Memory B cell (primary cell): ENCODE results near the gene LCE1B.

Source experiments
- ATAC-seq: fragments of 150-1000 bp; cut with Tn5 transposase; 2 replicates; pipeline ENCODE4 v1.10.0; 2021; ENCODE audit warnings: low read depth, mild to moderate bottlenecking, moderate library complexity
- DNase-seq, 2 donors: peaks; one replicate each; pipeline ENCODE4 v3.0.0; 2022; ENCODE audit warnings: low spot score in 2 of 2
- H3K27ac Mint-ChIP-seq: one replicate; pipeline ENCODE4 v1.8.0; 2022; ENCODE audit warnings: mild to moderate bottlenecking, moderate library complexity, mixed read lengths
- H3K27me3 Mint-ChIP-seq: one replicate; pipeline ENCODE4 v1.8.0; 2022; ENCODE audit warnings: mixed read lengths
- H3K36me3 Mint-ChIP-seq: one replicate; pipeline ENCODE4 v1.8.0; 2022; ENCODE audit warnings: mild to moderate bottlenecking, mixed read lengths
- H3K4me1 Mint-ChIP-seq: one replicate; pipeline ENCODE4 v1.8.0; 2022; ENCODE audit warnings: mixed read lengths
- H3K4me3 Mint-ChIP-seq: one replicate; pipeline ENCODE4 v1.8.0; 2022; ENCODE audit warnings: mild to moderate bottlenecking, moderate library complexity, mixed read lengths
- H3K9me3 Mint-ChIP-seq: one replicate; pipeline ENCODE4 v1.8.0; 2022; ENCODE audit warnings: mixed read lengths

LCE1B gene, protein sequence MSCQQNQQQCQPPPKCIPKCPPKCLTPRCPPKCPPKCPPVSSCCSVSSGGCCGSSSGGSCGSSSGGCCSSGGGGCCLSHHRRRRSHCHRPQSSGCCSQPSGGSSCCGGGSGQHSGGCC

DNA sequence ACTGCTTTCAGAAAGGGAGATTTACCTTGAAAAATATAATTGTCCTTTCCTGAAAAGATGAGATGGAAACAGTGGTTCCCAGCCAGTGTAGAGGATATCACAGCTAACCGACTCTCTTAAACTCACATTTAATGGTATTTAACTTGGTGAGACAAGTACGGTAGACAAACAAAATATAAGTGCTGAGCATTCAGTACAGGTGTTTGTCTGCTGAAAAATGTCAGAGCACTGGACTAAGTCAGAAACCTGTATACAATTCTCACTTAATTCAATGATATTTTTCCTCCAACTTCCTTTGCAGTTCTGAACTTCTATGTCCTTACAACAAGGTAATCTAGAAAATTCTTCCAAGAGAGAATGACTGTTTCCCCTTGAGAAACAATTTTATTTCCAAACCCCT, at the start of gene LCE1B:
Gene LCE1B (plus strand): TSS at position 301 of the 400 bp plus-strand sequence. CDS start 476 bp downstream, outside the sequence.
- Mint-ChIP-seq H3K9me3 (peaks cover 5% of the 10 kb centered on the region), H3K36me3 (no peaks in the 10 kb centered on the region), H3K27me3 (no peaks in the 10 kb centered on the region), H3K27ac (no peak within 1 kb of the TSS), H3K4me1 (no peaks in the 10 kb centered on the region), H3K4me3 (no peak within 1 kb of the TSS)
- DNase-seq, result no peak
- no peak for ATAC-seq

DNA sequence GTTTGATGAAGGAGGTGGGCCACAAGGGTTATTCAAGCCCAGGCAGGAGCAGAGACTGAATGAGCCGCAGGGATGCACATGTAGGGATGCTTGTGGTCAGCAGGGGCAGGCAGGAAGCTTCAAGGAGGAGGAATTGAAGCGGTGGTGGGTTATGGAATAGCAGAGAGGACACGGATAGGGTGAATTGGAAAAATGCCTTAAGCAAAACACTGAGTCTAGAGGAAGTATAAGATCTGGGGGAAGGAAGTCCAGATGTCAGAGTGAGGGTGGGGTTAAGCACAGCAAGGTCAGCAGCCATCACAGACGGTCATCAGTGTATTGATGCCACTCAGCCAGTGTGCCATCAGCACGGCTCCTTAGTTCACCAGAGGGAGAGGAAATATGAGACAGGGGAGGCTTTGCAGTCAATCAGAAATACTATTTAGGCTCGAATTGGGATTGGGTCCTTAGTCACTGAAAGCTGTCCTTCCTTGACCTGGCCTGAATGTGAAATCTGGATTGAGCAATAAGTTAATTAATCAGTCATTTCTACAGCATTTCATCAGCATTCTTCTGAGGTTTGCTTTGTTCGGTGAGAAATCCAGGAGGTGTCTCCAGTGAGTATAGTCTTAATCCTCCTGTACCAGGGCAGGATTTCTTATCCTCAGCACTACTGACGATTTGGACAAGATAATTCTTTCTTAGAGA, 42.8 kb upstream of the LCE1B start:
- Mint-ChIP-seq H3K27ac (no peak overlapping the region), H3K27me3 (peaks cover 10% of the 10 kb centered on the region), H3K4me1 (no peaks in the 10 kb centered on the region), H3K9me3 (peaks cover 6% of the 10 kb centered on the region), H3K36me3 (peaks cover 1% of the 10 kb centered on the region), H3K4me3 (no peak overlapping the region)
- DNase-seq (no peak), ATAC-seq (no peak)

GRCh38 chr1:152770411-152770810, 41.4 kb upstream of the LCE1B start:
- peaks cover 8% of the 10 kb centered on the region for H3K9me3 Mint-ChIP-seq
- ATAC-seq (no peak), DNase-seq (no peak)
- no peak overlapping the region for H3K27ac Mint-ChIP-seq
- H3K4me1 Mint-ChIP-seq, result no peaks in the 10 kb centered on the region
- no peak overlapping the region for H3K4me3 Mint-ChIP-seq
- H3K36me3 Mint-ChIP-seq, result peaks cover 1% of the 10 kb centered on the region
- H3K27me3 Mint-ChIP-seq, result peaks cover 16% of the 10 kb centered on the region

- Mint-ChIP-seq H3K9me3 (peaks cover 8% of the 10 kb centered on the region), H3K4me3 (no peak within 1 kb of the TSS), H3K27ac (no peak within 1 kb of the TSS), H3K27me3 (peaks cover 23% of the 10 kb centered on the region), H3K4me1 (no peaks in the 10 kb centered on the region), H3K36me3 (peaks cover 1% of the 10 kb centered on the region)
- no peak for ATAC-seq
- DNase-seq, result no peak
Measured at GRCh38 chr1:152774875-152775274, 36.9 kb upstream of the LCE1B start, which contains the start of gene LCE1F. TSS of gene LCE1F (plus strand) at chr1:152775140. CDS start at chr1:152776372, 1,232 bp downstream.

GRCh38 chr1:152776361-152776760, 35.4 kb upstream of the LCE1B start:
- H3K27ac Mint-ChIP-seq, result no peak overlapping the region
- no peak for ATAC-seq
- H3K36me3 Mint-ChIP-seq, result no peaks in the 10 kb centered on the region

GRCh38 chr1:152777510-152778137, 34.1 kb upstream of the LCE1B start:
- ATAC-seq (no peak), DNase-seq (no peak)
- Mint-ChIP-seq H3K9me3 (peaks cover 3% of the 10 kb centered on the region), H3K4me3 (no peak overlapping the region), H3K36me3 (no peaks in the 10 kb centered on the region), H3K27me3 (peaks cover 21% of the 10 kb centered on the region), H3K27ac (no peak overlapping the region), H3K4me1 (no peaks in the 10 kb centered on the region)

More at GRCh38 chr1:152776361-152776760, 35.4 kb upstream of the LCE1B start:
- Mint-ChIP-seq H3K9me3 (peaks cover 7% of the 10 kb centered on the region), H3K27me3 (peaks cover 23% of the 10 kb centered on the region), H3K4me3 (no peak overlapping the region), H3K4me1 (no peaks in the 10 kb centered on the region)
- no peak for DNase-seq

GRCh38 chr1:152783095-152783494, 28.7 kb upstream of the LCE1B start:
- Mint-ChIP-seq H3K27ac (no peak overlapping the region), H3K4me3 (no peak overlapping the region), H3K4me1 (no peaks in the 10 kb centered on the region), H3K27me3 (peaks cover 21% of the 10 kb centered on the region), H3K9me3 (no peaks in the 10 kb centered on the region), H3K36me3 (no peaks in the 10 kb centered on the region)
- DNase-seq (no peak), ATAC-seq (no peak)

DNA sequence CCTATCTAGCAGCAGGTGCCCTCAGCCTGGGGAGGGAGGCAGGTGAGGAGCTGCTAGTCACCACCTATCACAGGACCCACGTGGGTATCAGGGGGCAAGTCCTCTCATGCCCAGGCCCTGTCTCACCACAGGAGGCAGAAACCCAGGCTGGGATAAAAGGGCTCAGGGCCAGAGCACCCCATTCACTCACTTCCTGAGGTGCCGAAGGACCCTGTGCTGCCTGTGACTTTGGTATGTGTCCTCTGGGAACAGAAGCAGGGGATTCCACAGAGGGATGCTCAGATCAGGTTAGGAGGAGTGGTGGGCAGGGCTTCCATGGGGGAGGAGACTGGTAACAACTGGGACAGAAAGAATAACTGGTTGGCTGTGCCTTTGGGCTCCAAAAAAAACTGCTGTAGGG, 25.7 kb upstream of the LCE1B start, which contains the start of gene LCE1E:
Gene LCE1E (plus strand): TSS at position 181 of the 400 bp plus-strand sequence. CDS start 1,043 bp downstream, outside the sequence.
- Mint-ChIP-seq H3K36me3 (no peaks in the 10 kb centered on the region), H3K4me3 (no peak within 1 kb of the TSS), H3K9me3 (no peaks in the 10 kb centered on the region), H3K27me3 (peaks cover 15% of the 10 kb centered on the region), H3K4me1 (no peaks in the 10 kb centered on the region), H3K27ac (no peak within 1 kb of the TSS)
- DNase-seq (no peak), ATAC-seq (no peak)

- DNase-seq (no peak), ATAC-seq (no peak)
- H3K4me1 Mint-ChIP-seq, result no peaks in the 10 kb centered on the region
- no peak overlapping the region for H3K4me3 Mint-ChIP-seq
- no peak overlapping the region for H3K27ac Mint-ChIP-seq
- peaks cover 3% of the 10 kb centered on the region for H3K9me3 Mint-ChIP-seq
- H3K36me3 Mint-ChIP-seq, result no peaks in the 10 kb centered on the region
- peaks cover 2% of the 10 kb centered on the region for H3K27me3 Mint-ChIP-seq
Measured at GRCh38 chr1:152795686-152796085, 16.1 kb upstream of the LCE1B start.

GRCh38 chr1:152796421-152796820, 15.3 kb upstream of the LCE1B start, which contains the start of gene LCE1D:
TSS of gene LCE1D (plus strand) at chr1:152796721. CDS start at chr1:152797795, 1,074 bp downstream.
- Mint-ChIP-seq H3K36me3 (no peaks in the 10 kb centered on the region), H3K4me1 (no peaks in the 10 kb centered on the region), H3K9me3 (peaks cover 3% of the 10 kb centered on the region), H3K27me3 (peaks cover 6% of the 10 kb centered on the region), H3K4me3 (no peak within 1 kb of the TSS), H3K27ac (no peak within 1 kb of the TSS)
- ATAC-seq (no peak), DNase-seq (no peak)

DNA sequence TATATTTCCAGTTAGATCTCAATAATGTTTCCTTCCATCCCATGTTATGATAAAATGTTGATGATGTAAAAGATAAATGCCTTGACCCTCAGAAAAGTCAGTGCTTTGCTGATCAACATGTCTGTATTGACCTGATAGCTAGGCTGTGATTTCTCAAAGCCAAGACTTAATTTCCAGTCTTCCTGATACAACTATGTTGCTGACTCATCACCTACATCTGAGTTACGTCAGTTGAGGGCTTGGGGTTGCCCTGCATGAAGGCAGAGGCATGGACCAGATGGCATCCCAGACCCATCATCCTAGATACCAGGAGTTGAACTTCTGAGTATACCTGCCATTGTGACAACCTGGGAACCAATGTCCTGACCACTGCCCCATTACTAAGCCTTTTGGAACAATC, 10.4 kb upstream of the LCE1B start:
- Mint-ChIP-seq H3K27ac (no peak overlapping the region), H3K27me3 (peaks cover 15% of the 10 kb centered on the region), H3K4me3 (no peak overlapping the region), H3K4me1 (no peaks in the 10 kb centered on the region), H3K9me3 (peaks cover 3% of the 10 kb centered on the region), H3K36me3 (no peaks in the 10 kb centered on the region)
- ATAC-seq, result no peak
- no peak for DNase-seq

- H3K4me3 Mint-ChIP-seq, result no peak within 1 kb of the TSS
- no peak within 1 kb of the TSS for H3K27ac Mint-ChIP-seq
- no peaks in the 10 kb centered on the region for H3K4me1 Mint-ChIP-seq
- H3K27me3 Mint-ChIP-seq, result peaks cover 7% of the 10 kb centered on the region
- H3K9me3 Mint-ChIP-seq, result peaks cover 5% of the 10 kb centered on the region
- ATAC-seq (no peak), DNase-seq (no peak)
- H3K36me3 Mint-ChIP-seq, result no peaks in the 10 kb centered on the region
Measured at GRCh38 chr1:152806576-152806975, 5.2 kb upstream of the LCE1B start, which contains the start of gene LCE1C. TSS of gene LCE1C (minus strand) at chr1:152806651. CDS start at chr1:152805478, 1,173 bp downstream.

- no peaks in the 10 kb centered on the region for H3K36me3 Mint-ChIP-seq
- no peak for DNase-seq
- H3K27ac Mint-ChIP-seq, result no peak overlapping the region
- no peaks in the 10 kb centered on the region for H3K27me3 Mint-ChIP-seq
- H3K4me3 Mint-ChIP-seq, result no peak overlapping the region
- no peak for ATAC-seq
- H3K9me3 Mint-ChIP-seq, result peaks cover 5% of the 10 kb centered on the region
- H3K4me1 Mint-ChIP-seq, result no peaks in the 10 kb centered on the region
Measured at GRCh38 chr1:152811050-152811449, 721 bp upstream of the LCE1B start.

DNA sequence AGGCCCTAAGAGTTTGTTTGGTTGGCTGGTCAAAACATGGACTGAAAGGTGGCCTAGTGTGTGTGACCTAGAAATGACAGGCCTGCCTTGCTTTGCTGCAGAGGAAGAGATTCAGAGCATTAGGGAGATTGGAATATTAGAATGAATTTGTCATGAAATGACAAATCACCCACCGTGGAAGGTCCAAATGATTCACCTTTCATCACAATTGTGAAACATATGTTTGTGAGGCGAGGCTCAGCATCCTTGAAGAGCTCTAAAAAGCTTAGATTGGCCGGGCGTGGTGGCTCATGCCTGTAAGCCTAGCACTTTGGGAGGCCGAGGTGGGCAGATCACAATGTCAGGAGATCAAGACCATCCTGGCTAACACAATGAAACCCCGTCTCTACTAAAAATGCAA, 5.5 kb downstream of the LCE1B start:
- no peaks in the 10 kb centered on the region for H3K36me3 Mint-ChIP-seq
- H3K4me3 Mint-ChIP-seq, result no peak overlapping the region
- H3K27ac Mint-ChIP-seq, result no peak overlapping the region
- H3K9me3 Mint-ChIP-seq, result no peaks in the 10 kb centered on the region
- peaks cover 5% of the 10 kb centered on the region for H3K27me3 Mint-ChIP-seq
- DNase-seq (no peak), ATAC-seq (no peak)
- peaks cover 4% of the 10 kb centered on the region for H3K4me1 Mint-ChIP-seq
